Astrocyte (in vitro differentiated cells and primary cell): Measurements from ENCODE around the gene PKNOX1. TPM values are rescaled to one million over a fixed set of nuclear protein-coding genes. Genes with fewer than 3 reads are reported as not detected.

Experiments
- DNase-seq: peaks from one replicate; pipeline ENCODE4 v3.0.0-alpha.2; 2010; ENCODE audit warnings: low read depth
- FAIRE-seq: peaks from 2 replicates; lab custom pipeline; 2011; peaks lifted over from hg19 to GRCh38; lab: Jason Lieb, UNC
- H2AFZ ChIP-seq: 2 replicates; pipeline ENCODE4 v1.6.0; 2012; ENCODE audit warnings: low read depth, low read length, inconsistent platforms
- H3K27ac ChIP-seq: 2 replicates; pipeline ENCODE4 v1.5.1; 2011; ENCODE audit warnings: low read depth, low read length, inconsistent platforms
- H3K27me3 ChIP-seq: 2 replicates; pipeline ENCODE4 v1.6.0; 2011; ENCODE audit warnings: low read length, inconsistent platforms; ENCODE audit not compliant: insufficient read depth
- H3K36me3 ChIP-seq: 2 replicates; pipeline ENCODE4 v1.5.1; 2011; ENCODE audit warnings: low read length, inconsistent platforms; ENCODE audit not compliant: insufficient read depth
- H3K4me1 ChIP-seq: 2 replicates; pipeline ENCODE4 v1.5.1; 2011; ENCODE audit warnings: low read length, inconsistent platforms; ENCODE audit not compliant: insufficient read depth
- H3K4me2 ChIP-seq: 2 replicates; pipeline ENCODE4 v1.6.0; 2012; ENCODE audit warnings: low read length, inconsistent platforms
- H3K4me3 ChIP-seq: 2 replicates; pipeline ENCODE4 v1.5.1; 2011; ENCODE audit warnings: low read depth, mild to moderate bottlenecking, low read length, inconsistent platforms; ENCODE audit not compliant: insufficient read depth
- H3K79me2 ChIP-seq: 2 replicates; pipeline ENCODE4 v1.6.0; 2012; ENCODE audit warnings: mild to moderate bottlenecking, low read length, inconsistent platforms; ENCODE audit not compliant: insufficient read depth
- H3K9ac ChIP-seq: 2 replicates; pipeline ENCODE4 v1.6.0; 2012; ENCODE audit warnings: mild to moderate bottlenecking, low read length, inconsistent platforms
- H3K9me3 ChIP-seq: 2 replicates; pipeline ENCODE4 v1.5.1; 2012; ENCODE audit warnings: low read depth, mild to moderate bottlenecking, low read length, inconsistent platforms; ENCODE audit not compliant: insufficient read depth
- H4K20me1 ChIP-seq: 2 replicates; pipeline ENCODE4 v1.6.0; 2012; ENCODE audit warnings: low read length, inconsistent platforms; ENCODE audit not compliant: insufficient read depth
- H3K27ac Mint-ChIP-seq: one replicate; pipeline ENCODE4 v1.8.0; 2021; ENCODE audit warnings: mild to moderate bottlenecking, mixed read lengths; ENCODE audit not compliant: unreplicated experiment
- H3K27me3 Mint-ChIP-seq: one replicate; pipeline ENCODE4 v1.8.0; 2021; ENCODE audit warnings: low read depth, mixed read lengths; ENCODE audit not compliant: unreplicated experiment
- H3K36me3 Mint-ChIP-seq: one replicate; pipeline ENCODE4 v1.8.0; 2021; ENCODE audit warnings: low read depth, mixed read lengths; ENCODE audit not compliant: unreplicated experiment
- H3K4me1 Mint-ChIP-seq: one replicate; pipeline ENCODE4 v1.8.0; 2021; ENCODE audit warnings: low read depth, mixed read lengths; ENCODE audit not compliant: unreplicated experiment
- H3K4me3 Mint-ChIP-seq: one replicate; pipeline ENCODE4 v1.8.0; 2021; ENCODE audit warnings: mild to moderate bottlenecking, moderate library complexity, mixed read lengths; ENCODE audit not compliant: unreplicated experiment
- H3K9me3 Mint-ChIP-seq: one replicate; pipeline ENCODE4 v1.8.0; 2021; ENCODE audit warnings: mild to moderate bottlenecking, mixed read lengths; ENCODE audit not compliant: unreplicated experiment
- CTCF ChIP-seq: IDR thresholded peaks from 2 replicates; pipeline ENCODE4 v1.5.1; 2011; ENCODE audit warnings: low read depth, mild to moderate bottlenecking, inconsistent platforms, low read length, moderate library complexity; ENCODE audit not compliant: insufficient read depth
- EZH2 ChIP-seq: IDR thresholded peaks from 2 replicates; pipeline ENCODE4 v1.6.1; 2012; ENCODE audit warnings: mild to moderate bottlenecking, low read length, inconsistent platforms; ENCODE audit not compliant: insufficient read depth
- total RNA-seq: library from RNA; stranded (reverse); gene quantifications from 2 replicates; pipeline ENCODE4 v1.2.1, GENCODE V29; 2021

PKNOX1 gene
- total RNA-seq, 1 donor from 2014 or later: 11.2 TPM

- no peaks in the 10 kb centered on the region for H3K27me3 ChIP-seq
- H3K27ac ChIP-seq: no peak overlapping the region
- Mint-ChIP-seq H3K9me3 (no peaks in the 10 kb centered on the region), H3K4me1 (peaks cover 19% of the 10 kb centered on the region), H3K4me3 (no peak overlapping the region), H3K27me3 (peaks cover 2% of the 10 kb centered on the region), H3K27ac (peak overlapping the region; percentile 90), H3K36me3 (peaks cover 25% of the 10 kb centered on the region)
- no peak overlapping the region for H3K4me3 ChIP-seq
- H3K36me3 ChIP-seq: peaks cover 13% of the 10 kb centered on the region
- H3K4me2 ChIP-seq: no peak overlapping the region
- H3K79me2 ChIP-seq: no peaks in the 10 kb centered on the region
- H3K9ac ChIP-seq: no peak overlapping the region
- peaks cover 9% of the 10 kb centered on the region for H3K4me1 ChIP-seq
- TF ChIP-seq EZH2: no peak
- no peak for TF ChIP-seq CTCF
- H3K9me3 ChIP-seq: no peaks in the 10 kb centered on the region
- H4K20me1 ChIP-seq: no peaks in the 10 kb centered on the region
- no peak for FAIRE-seq
- DNase-seq: no peak
- no peak overlapping the region for H2AFZ ChIP-seq
Measured at GRCh38 chr21:43024439-43025136, 50.2 kb downstream of the PKNOX1 start.

- peaks cover 19% of the 10 kb centered on the region for H3K4me1 Mint-ChIP-seq
- peak overlapping the region; percentile 42 for H3K4me3 Mint-ChIP-seq
- H4K20me1 ChIP-seq: no peaks in the 10 kb centered on the region
- H3K27me3 ChIP-seq: no peaks in the 10 kb centered on the region
- H3K9me3 ChIP-seq: no peaks in the 10 kb centered on the region
- peaks cover under 1% of the 10 kb centered on the region for H3K27me3 Mint-ChIP-seq
- TF ChIP-seq EZH2 (no peak), CTCF (no peak)
- no peak overlapping the region for H3K4me3 ChIP-seq
- peak overlapping the region; percentile 46 for H3K4me2 ChIP-seq
- peaks cover 9% of the 10 kb centered on the region for H3K4me1 ChIP-seq
- peaks cover 13% of the 10 kb centered on the region for H3K36me3 ChIP-seq
- FAIRE-seq (no peak), DNase-seq (peak; percentile 95)
- peak overlapping the region; percentile 90 for H3K27ac Mint-ChIP-seq
- H3K9ac ChIP-seq: peak overlapping the region; percentile 1
- no peaks in the 10 kb centered on the region for H3K9me3 Mint-ChIP-seq
- peaks cover 22% of the 10 kb centered on the region for H3K36me3 Mint-ChIP-seq
- H3K27ac ChIP-seq: peak overlapping the region; percentile 63
- no peaks in the 10 kb centered on the region for H3K79me2 ChIP-seq
- no peak overlapping the region for H2AFZ ChIP-seq
Measured at GRCh38 chr21:43025636-43026180, 51.3 kb downstream of the PKNOX1 start.
